HepG2 (cell line): ENCODE results near the gene MAPRE3. TPM values are rescaled to one million over a fixed set of nuclear protein-coding genes. Genes with fewer than 3 reads are reported as not detected.

ENCODE experiments used
- ATAC-seq: fragments of 200-7000 bp; cut with Tn5 transposase; 3 replicates; pipeline ENCODE4 v1.9.1; 2020; ENCODE audit warnings: mild to moderate bottlenecking, moderate library complexity
- BruUV-seq: library from RNA; stranded (reverse); fragments of 400-500 nt; replicated peaks from 2 replicates; lab custom pipeline; 2021; lab: Mats Ljungman, UMichigan
- CTCF ChIA-PET: fragments of 300-600 bp; formaldehyde crosslinking; extraction: SDS; loops from one replicate; lab custom pipeline; 2021; ENCODE audit warnings: low total read pairs, inconsistent platforms, low intra/inter-chr PET ratio; lab: Yijun Ruan, JAX
- POLR2A ChIA-PET: fragments of 350-600 bp; sonication (Branson Sonifier 250); formaldehyde crosslinking; loops from one replicate; lab custom pipeline; 2020; ENCODE audit warnings: antibody characterized with exemption, inconsistent platforms; lab: Yijun Ruan, JAX
- DNase-seq: peaks from one replicate; pipeline ENCODE4 v3.0.0-alpha.2; 2015; ENCODE audit warnings: low spot score
- FAIRE-seq: peaks from 3 replicates; lab custom pipeline; 2011; peaks lifted over from hg19 to GRCh38; lab: Jason Lieb, UNC
- H2AFZ ChIP-seq: one replicate; pipeline ENCODE4 v1.6.1; 2011; ENCODE audit warnings: low read length, inconsistent platforms
- H3K27ac ChIP-seq: fragments of 300-600 bp; 3 replicates; pipeline ENCODE4 v1.8.0; 2011; ENCODE audit warnings: mixed run types, mild to moderate bottlenecking, mixed read lengths, low read length, inconsistent platforms; ENCODE audit not compliant: insufficient read depth; ENCODE audit errors: extremely low read length
- H3K27me3 ChIP-seq, 2 experiments: fragments of 200-600 bp in 1 of 2; 2 replicates in 1 of 2; 3 replicates in 1 of 2; pipeline versions ENCODE4 v1.6.0 to v1.8.0; 2011; ENCODE audit warnings: low read length in 2 of 2, mild to moderate bottlenecking in 2 of 2, moderate library complexity in 2 of 2, inconsistent platforms in 1 of 2; ENCODE audit not compliant: insufficient read depth in 2 of 2, control insufficient read depth in 1 of 2
- H3K36me3 ChIP-seq, 2 experiments: fragments of 200-600 bp in 1 of 2; replicated peaks in 1 of 2; 2 replicates in 1 of 2; 3 replicates in 1 of 2; pipeline versions ENCODE4 v1.5.1 to v1.8.0; 2011; ENCODE audit warnings: low read length in 2 of 2, inconsistent platforms in 1 of 2; ENCODE audit not compliant: insufficient read depth in 2 of 2, control insufficient read depth in 1 of 2
- H3K4me1 ChIP-seq: 2 replicates; pipeline ENCODE4 v1.5.1; 2012; ENCODE audit warnings: low read length, inconsistent platforms; ENCODE audit not compliant: insufficient read depth
- H3K4me2 ChIP-seq: 2 replicates; pipeline ENCODE4 v1.6.0; 2011; ENCODE audit warnings: low read depth, low read length, inconsistent platforms
- H3K4me3 ChIP-seq, 3 experiments: fragments of 200-600 bp in 1 of 3; sonication (generic), shearing (Covaris generic) in 1 of 3; replicated peaks in 1 of 3; 2 replicates each; pipeline ENCODE4 v1.5.1; 2011 to 2016; ENCODE audit warnings: low read length in 3 of 3, inconsistent platforms in 2 of 3, low read depth in 2 of 3, mild to moderate bottlenecking in 2 of 3, control low read depth in 1 of 3, mixed read lengths in 1 of 3; ENCODE audit not compliant: insufficient read depth in 1 of 3
- H3K79me2 ChIP-seq: one replicate; pipeline ENCODE4 v1.6.1; 2011; ENCODE audit warnings: low read length, inconsistent platforms; ENCODE audit not compliant: insufficient read depth
- H3K9ac ChIP-seq: 2 replicates; pipeline ENCODE4 v1.6.0; 2011; ENCODE audit warnings: mild to moderate bottlenecking, low read depth, low read length, inconsistent platforms; ENCODE audit not compliant: insufficient read depth
- H3K9me3 ChIP-seq: 2 replicates; pipeline ENCODE4 v1.5.1; 2012; ENCODE audit warnings: mild to moderate bottlenecking, low read length
- H4K20me1 ChIP-seq: 2 replicates; pipeline ENCODE4 v1.6.0; 2011; ENCODE audit warnings: inconsistent platforms, mild to moderate bottlenecking, low read length, moderate library complexity; ENCODE audit not compliant: insufficient read depth
- CREB3 ChIP-seq: sonication (generic); formaldehyde crosslinking; IDR thresholded peaks from 2 replicates; pipeline ENCODE4 v1.5.0; 2020; ENCODE audit warnings: missing genetic modification reagents
- HNRNPH1 ChIP-seq: fragments of 200-400 bp; formaldehyde crosslinking; optimal IDR thresholded peaks from 2 replicates; pipeline ENCODE3; 2017; ENCODE audit warnings: mild to moderate bottlenecking, low read depth, low read length
- HNRNPL ChIP-seq: fragments of 200-400 bp; formaldehyde crosslinking; IDR thresholded peaks from 2 replicates; pipeline ENCODE4 v1.6.1; 2017; ENCODE audit warnings: mild to moderate bottlenecking, low read depth, low read length
- MATR3 ChIP-seq: sonication (generic); formaldehyde crosslinking; IDR thresholded peaks from 2 replicates; pipeline ENCODE4 v1.4.0; 2020; ENCODE audit warnings: missing genetic modification reagents
- MEIS1 ChIP-seq: sonication (generic); formaldehyde crosslinking; IDR thresholded peaks from 2 replicates; pipeline ENCODE4 v1.9.0; 2021; ENCODE audit warnings: mild to moderate bottlenecking, missing genetic modification reagents, moderate library complexity, borderline replicate concordance
- NRL ChIP-seq: sonication (generic); formaldehyde crosslinking; IDR thresholded peaks from 2 replicates; pipeline ENCODE4 v1.5.0; 2020; ENCODE audit warnings: missing genetic modification reagents, mild to moderate bottlenecking, moderate library complexity, borderline replicate concordance
- PRMT3 ChIP-seq: sonication (generic); formaldehyde crosslinking; IDR thresholded peaks from 2 replicates; pipeline ENCODE4 v1.8.1; 2022; ENCODE audit warnings: low read depth, mild to moderate bottlenecking, moderate library complexity, missing genetic modification reagents, borderline replicate concordance
- ZNF205 ChIP-seq: IDR thresholded peaks from 2 replicates; pipeline ENCODE4 v1.6.1; 2018; ENCODE audit warnings: missing biosample characterization, missing genetic modification reagents
- WGBS: methylation state at CpG from one replicate; pipeline ENCODE4 v1.1.6; 2017; ENCODE audit warnings: low lambda C conversion rate; 5-methylcytosine and 5-hydroxymethylcytosine counted together
- in situ Hi-C: cut with HindIII; loops from 2 replicates; pipeline ENCODE4 v1.10.0; 2017; ENCODE audit warnings: low pct_unique_long_range_greater_than_20kb; ENCODE audit not compliant: extremely low pct_ligation_motif_present
- intact Hi-C: fragments of 100-400 bp; cut with micrococcal nuclease; formaldehyde crosslinking; loops from one replicate; pipeline ENCODE4 v1.10.0; 2022; ENCODE audit not compliant: unreplicated experiment
- polyA plus RNA-seq, 8 experiments: library from polyadenylated mRNA; depleted of rRNA in 3 of 8; stranded (reverse) in 7 of 8; unstranded in 1 of 8; fragments of >200 nt; fragmentation: Illumina TruSeq in 4 of 8; extraction: Trizol in 4 of 8; gene quantifications; 2 replicates each; pipeline versions ENCODE4 v1.2.1 to v1.2.3, GENCODE V29; 2011 to 2016; ENCODE audit warnings: low read depth in 4 of 8, missing spikeins in 1 of 8, mixed read lengths in 1 of 8; ENCODE audit not compliant: insufficient read depth in 1 of 8
- total RNA-seq, 5 experiments: library from RNA; depleted of rRNA; stranded (reverse); fragments of >200 nt; fragmentation: Illumina TruSeq; extraction: Trizol; gene quantifications; 2 replicates each; pipeline ENCODE4 v1.2.3, GENCODE V29; 2016; ENCODE audit warnings: low read depth in 1 of 5

MAPRE3 gene
- total and polyA plus RNA-seq, 2 of the 13 experiments (the other 11 are each of a cell fraction or from before 2014, with no cell fraction given) = 0.31 to 0.91 TPM

- no peaks in the 10 kb centered on the region for H3K36me3 ChIP-seq
- H3K4me1 ChIP-seq = peaks cover 19% of the 10 kb centered on the region
- no TSS peak for BruUV-seq
- POLR2A ChIA-PET = no interaction called here
- CTCF ChIA-PET = no interaction called here
- no peaks in the 10 kb centered on the region for H3K9me3 ChIP-seq
- H3K4me2 ChIP-seq = no peak overlapping the region
- no peak for DNase-seq
- H3K9ac ChIP-seq = no peak overlapping the region
- intact Hi-C loops = no loop called here
- no peaks in the 10 kb centered on the region for H3K79me2 ChIP-seq
- H2AFZ ChIP-seq = no peak overlapping the region
- peaks cover 0 to 14% of the 10 kb centered on the region in 2 experiments; a peak in 1 of 5 replicates for H3K27me3 ChIP-seq
- ATAC-seq = no peak
- TF ChIP-seq PRMT3 (CRISPR knock-in tag) = no peak
- no peak for TF ChIP-seq MEIS1 (CRISPR knock-in tag)
- no peak for TF ChIP-seq HNRNPL
- TF ChIP-seq HNRNPH1 = no peak
- TF ChIP-seq CREB3 (CRISPR knock-in tag) = no peak
- no peak for TF ChIP-seq ZNF205 (CRISPR knock-in tag)
- TF ChIP-seq MATR3 (CRISPR knock-in tag) = no peak
- no peak for TF ChIP-seq NRL (CRISPR knock-in tag)
- FAIRE-seq = no peak
- H4K20me1 ChIP-seq = no peaks in the 10 kb centered on the region
- no peak overlapping the region for H3K4me3 ChIP-seq
- H3K27ac ChIP-seq = no peak overlapping the region
- in situ Hi-C loops = no loop called here
- WGBS = 16% methylated on average over 5 of the region's 5 CpGs
Measured at GRCh38 chr2:26986576-26986975, 16.1 kb downstream of the MAPRE3 start.
